Measurements from ENCODE around the gene GPRIN3.

GRCh38 chr4:89269121-89269666 lies 38.4 kb downstream of the GPRIN3 start:
- TF ChIP-seq CTCF (IDR thresholded peaks at IDR 0.05; ENCODE audit: low read depth, low read length) (no peak), EZH2phosphoT487 (IDR thresholded peaks at IDR 0.05; ENCODE audit: low read depth) (no peak)

Measured in OCI-LY3 (cell line).